ENCODE measurements around the gene ANKS3.

The ANKS3 gene

DNA sequence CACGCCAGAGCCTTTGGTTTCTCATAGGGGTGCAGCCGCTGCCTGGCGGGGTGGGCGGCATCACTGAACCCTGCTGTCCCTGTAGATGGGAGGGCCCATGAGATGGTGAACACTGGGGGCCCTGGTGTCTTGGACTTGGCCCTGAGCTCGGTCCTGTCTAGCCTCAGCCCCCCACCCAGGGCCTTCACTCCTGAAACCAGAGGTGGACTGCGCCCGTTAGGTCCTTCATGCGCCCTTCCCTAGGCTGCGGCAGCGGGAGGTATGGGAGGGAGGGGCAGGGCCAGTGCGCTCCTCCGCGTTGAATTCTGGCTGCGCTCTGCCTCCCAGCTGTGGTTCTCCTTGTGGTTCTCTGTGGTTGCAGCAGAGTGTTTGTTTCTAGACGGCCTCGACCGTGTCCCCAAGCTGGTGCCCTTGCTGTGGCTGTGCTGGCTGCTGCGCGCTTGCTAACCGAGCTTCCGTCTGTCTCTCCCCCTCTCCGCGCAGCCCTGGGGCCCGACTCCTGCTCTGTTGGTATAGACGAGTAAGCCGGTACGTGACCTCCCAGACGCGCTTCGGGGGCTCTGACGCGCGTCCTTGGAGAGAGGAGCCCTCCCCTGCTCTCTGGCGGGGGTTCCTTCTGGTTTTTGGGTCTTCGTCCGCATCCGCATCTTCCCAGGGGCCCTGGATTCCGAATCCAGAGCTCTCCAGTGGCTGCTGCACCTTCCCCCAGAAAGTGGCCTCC lies 48.1 kb downstream of the ANKS3 start:
- in situ Hi-C loops (cut with MboI; ENCODE audit: low sequenced_read_pairs), result no loop called here

DNA sequence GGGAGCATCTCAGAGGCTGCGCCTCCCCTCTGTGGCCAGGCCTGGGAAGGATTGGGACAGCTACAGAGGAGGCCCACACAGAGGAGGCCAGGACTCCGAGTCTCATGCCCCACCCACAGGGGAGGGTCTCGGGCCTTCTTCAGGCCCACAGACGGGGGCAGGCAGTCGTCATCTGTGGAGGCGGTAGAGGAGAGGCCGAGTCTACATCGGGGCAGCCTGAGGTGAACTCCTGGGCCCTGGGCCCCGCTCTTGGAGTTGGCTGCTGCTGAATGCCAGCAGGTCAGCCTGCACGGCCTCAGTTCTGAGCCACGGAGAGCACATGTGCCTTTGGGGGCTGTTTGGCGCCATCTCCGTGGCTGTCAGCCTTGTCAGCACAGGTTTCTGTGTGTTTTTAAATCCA lies 48.8 kb downstream of the ANKS3 start:
- in situ Hi-C loops (cut with MboI; ENCODE audit: low sequenced_read_pairs), result no loop called here

DNA sequence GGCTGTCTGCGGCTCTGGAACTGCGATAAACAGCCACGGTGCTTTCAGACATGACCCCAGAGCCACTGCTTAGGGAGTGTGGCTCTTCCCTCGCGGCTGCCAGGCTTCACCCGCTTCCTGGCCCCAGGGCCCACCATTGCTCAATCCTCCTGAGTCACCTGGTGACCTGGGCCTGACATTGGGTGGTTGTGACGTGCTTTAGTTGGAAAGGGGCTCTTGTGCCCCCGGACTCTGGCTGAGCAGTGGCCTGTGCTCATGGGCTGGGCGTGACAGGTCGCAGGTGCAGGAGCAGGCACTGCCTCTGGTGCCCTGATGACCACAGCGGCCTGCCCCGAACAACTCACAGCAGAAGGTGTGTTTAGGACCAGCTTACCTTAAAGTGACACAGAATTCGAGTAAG lies 49.3 kb downstream of the ANKS3 start:
- in situ Hi-C loops (cut with MboI; ENCODE audit: low sequenced_read_pairs), result no loop called here

DNA sequence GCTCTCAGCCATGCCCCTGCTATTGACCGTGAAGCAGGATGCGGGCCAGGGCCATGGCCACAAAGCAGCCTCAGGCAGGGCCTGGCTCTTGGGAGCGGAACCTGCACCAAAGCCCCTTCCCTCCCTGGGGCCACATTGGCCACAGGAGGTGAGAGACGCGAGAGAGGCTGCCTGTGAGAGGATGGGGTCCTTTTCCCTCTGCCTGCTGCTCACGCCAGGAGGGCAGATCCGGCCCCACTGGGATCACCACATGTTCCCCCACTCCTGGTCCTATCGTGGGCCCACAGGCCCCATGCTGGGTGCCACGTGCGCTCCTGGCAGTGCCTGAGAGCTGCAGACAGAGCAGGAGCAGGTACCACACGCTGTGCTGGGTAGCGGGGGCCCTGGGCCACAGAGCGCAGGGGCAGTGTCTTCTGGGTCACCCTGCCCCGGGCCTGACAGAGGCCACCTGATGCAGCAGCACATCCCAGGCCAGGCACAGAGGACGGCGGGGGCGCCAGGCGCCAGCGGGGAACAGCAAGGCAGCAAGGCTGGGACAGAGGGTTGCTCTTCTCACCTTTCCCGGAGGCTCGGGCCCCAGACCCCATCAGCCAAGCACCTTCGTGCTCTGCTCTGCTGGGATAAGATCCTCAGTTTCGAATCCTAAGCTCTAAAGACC lies 49.9 kb downstream of the ANKS3 start:
- in situ Hi-C loops (cut with MboI; ENCODE audit: low sequenced_read_pairs), result no loop called here

DNA sequence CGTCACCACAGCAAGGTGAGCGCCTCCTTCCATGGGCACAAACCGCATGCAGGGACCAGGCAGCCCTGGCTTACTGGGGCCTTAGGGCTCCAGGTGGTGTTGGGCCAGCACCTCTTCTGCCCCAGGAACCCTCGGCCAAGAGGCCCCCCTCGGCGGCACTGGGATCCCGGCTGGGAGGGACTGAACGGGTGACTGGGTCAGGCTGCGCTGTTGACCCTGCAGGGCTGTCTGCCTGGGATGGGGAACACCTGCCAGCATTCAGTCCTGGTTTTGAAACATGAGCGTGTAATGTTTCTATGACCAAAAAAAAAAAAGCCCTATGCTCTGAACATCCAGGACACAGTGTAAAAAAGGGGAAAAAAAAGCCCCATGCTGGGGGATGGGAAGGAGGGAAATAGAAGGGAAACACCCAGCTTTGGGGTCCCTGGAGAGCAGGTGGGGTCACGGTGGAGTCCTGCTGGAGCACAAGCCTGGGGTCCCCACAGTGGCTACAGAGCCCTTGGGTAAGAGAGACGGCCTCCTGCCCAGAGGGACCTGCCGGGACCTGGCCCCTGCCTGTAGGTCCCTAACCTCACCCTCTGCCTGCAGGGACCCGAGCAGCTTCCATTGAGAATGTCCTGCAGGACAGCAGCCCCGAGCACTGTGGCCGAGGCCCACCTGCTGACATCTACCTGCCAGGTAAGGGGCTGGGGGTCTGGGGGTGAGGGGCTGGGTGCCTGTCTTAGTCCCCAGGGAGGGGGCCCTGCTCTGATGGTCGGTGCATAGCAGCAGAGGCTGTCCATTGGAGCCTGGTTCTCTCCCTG lies 50.6 kb downstream of the ANKS3 start:
- in situ Hi-C loops (cut with MboI; ENCODE audit: low sequenced_read_pairs), result no loop called here

DNA sequence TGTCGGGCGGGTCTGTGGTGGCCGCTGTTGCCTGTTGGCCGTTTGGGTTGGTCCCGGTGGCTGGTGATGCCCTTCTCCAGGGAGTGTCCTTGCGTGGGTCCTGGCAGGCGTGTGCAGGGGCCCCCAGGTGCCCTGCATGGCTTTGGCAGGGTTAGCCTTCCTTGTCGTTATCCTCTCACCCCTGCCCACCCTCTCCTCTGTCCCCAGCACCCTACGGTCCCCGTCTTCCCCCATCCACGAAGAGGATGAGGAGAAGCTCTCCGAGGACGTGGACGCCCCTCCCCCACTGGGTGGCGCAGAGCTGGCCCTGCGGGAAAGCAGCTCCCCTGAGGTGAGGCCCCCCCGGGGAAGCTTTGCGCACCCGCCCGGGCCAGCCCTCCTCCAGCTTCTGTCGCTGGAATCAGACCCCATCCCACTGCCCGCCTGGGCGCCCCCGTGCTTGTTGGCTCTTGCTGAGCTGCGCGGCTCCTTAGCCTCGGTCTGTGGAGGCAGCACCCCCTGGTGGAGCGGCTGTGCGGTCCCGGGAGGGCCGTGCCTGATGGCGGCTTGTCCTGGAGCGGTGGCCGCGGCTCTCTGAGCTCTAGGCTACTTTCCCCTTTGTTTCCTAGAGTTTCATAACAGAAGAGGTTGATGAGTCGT lies 51.3 kb downstream of the ANKS3 start:
- in situ Hi-C loops (cut with MboI; ENCODE audit: low sequenced_read_pairs), result no loop called here

DNA sequence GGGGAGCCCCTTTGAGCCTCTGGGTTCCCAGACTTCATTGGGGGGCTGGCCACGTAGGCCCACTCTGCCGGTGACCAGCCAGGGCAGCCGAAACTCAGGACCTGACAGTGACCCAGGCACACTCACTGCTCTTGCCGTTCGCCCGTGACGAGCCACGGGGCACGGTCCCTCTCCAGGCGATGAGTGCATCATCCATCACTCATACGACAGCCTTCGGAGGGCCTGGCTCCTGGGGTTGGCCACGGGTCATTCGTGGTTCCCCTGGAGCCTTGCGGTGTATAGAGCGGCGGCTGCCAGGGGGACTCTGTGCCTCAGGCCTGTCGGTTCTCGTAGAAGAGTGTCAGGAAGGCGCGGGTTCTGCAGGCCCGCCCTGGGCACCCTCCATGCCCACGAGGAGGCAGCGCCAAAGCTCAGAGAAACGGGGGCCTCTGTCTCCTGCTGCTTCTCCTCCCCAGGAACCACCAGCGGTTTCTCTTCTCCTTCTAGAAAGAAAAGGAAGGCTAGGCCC lies 51.9 kb downstream of the ANKS3 start:
- in situ Hi-C loops (cut with MboI; ENCODE audit: low sequenced_read_pairs), result no loop called here

DNA sequence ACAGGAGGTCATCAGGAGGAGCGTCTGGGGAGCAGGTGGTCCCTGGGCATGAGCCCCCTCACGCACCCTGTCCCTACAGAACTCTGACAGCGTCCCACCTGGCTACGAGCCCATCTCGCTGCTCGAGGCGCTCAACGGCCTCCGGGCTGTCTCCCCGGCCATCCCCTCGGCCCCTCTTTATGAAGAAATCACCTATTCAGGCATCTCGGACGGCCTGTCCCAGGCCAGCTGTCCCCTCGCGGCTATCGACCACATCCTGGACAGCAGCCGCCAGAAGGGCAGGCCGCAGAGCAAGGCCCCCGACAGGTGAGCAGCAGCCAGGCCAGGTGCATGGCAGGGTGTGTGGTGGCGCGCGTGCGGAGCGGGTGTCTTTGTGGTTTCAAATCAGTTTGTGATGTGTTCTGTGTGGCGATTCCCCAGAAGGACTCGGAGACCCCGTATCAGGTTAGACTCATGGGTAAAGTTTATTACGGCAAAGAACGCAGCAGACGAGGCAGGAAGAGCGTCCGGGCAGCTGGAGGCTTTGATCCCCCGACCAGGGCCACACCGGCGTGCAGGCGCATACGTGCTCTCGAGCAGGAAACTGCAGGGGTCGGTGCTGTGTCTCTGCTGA lies 52.5 kb downstream of the ANKS3 start:
- in situ Hi-C loops (cut with MboI; ENCODE audit: low sequenced_read_pairs), result no loop called here

DNA sequence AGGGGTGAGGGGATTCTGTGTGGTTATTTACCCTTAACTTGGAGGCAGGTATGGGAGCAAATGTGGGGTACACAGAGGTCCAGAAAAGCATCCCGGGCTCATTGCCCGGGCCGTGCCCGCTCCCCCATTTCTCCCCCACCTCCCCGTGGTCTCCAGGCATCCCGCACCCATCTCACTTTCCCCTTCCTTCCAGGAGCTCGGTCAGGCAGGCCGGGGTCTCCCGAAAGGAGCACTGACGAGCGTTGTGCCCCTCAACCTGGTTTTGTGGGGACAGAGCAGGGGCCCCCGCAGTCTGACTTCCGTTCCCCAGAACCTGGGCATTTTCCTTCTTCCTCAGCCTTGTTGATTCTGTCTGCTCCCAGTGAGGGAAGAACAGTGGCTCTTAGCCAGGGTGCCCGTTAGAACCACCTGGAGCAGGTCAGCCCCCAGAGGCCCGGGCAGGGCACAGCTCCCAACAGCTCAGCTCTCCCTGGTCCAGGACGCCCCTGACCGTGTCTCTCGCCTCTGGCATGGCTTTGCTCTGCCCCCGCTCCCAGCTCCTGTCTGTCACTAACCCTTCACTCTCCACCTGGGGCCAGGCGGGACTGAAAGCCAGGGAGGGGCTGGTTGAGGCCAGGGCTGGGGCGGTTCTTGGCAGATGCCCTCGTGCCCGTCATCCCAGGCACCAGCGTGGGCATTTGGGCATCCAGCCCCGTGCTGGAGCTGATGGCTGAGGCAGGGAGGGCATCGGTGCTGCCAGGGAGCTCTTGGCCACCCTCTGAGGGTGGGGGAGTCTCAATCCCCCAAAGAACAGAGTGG lies 53.2 kb downstream of the ANKS3 start:
- in situ Hi-C loops (cut with MboI; ENCODE audit: low sequenced_read_pairs), result no loop called here

DNA sequence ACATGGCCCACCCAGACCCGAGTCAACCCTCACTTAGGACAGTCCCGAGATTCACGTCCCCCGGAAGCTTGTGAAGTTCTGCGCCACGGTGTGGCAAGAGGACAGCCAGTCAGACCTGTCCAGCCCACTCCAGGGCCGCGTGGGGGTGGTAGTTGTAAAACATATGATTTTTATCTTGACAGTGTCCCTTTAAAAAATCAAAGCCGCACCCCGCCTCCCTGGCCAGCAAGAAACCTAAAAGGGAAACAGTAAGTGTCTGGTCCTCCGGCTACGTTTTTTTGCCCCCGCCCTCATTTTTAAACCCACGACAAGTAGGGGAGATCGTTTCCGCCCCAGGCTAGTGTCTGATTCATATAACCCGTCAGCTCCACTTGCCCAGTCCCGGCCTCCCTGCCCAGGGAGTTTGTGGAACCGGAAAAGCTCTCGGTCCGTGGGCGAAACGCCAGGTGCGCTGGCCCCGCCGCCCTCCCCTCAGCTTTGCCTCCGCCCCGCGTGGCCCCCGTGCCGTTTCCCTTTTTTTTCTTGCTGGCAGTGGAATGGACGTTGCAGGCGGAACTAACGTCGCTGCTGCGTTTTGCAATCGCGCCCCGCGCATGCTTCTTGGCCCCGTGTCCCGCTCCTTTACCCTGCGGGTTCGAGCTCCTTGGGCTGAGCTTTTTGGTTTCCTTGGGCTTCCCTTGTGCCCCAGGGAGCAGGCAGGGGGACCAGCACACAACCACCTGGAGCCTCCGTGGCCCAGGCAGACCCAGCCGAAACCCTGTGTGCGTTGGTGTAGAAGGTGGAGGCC lies 54.0 kb downstream of the ANKS3 start:
- in situ Hi-C loops (cut with MboI; ENCODE audit: low sequenced_read_pairs), result no loop called here

DNA sequence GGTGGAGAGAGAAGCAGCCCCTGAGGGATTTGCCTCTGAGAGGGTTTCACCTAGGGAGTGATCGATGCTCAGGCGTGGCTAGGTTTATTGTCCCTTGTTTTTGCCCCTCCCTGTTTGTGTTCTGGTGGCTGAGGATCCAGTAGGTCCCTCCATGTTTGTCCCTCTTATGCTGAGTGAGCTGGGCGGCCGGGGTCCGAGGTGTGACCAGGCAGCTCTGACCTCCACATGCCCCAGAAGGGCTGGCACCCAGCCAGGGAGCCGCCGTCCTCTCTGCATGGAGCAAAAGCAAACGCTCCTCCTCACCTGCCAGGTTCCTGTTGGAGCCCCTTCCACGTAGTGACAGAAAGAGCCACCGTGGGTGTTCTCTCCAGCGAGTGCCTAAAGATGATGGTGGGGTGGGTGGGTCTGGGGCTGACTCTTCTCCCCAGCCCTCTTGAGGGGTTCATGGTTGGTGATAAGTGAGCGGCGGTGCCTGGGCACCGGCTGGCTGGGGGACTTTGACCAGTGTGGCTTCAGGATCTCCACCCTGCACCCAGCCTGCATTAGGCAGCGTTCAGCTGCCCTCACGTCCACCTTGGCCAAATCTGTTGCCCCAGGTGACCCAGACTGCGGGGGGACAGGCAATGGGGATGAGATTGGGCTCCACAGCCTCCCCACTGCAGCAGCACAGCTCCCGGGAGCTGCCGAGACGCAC lies 54.8 kb downstream of the ANKS3 start:
- in situ Hi-C loops (cut with MboI; ENCODE audit: low sequenced_read_pairs), result no loop called here

DNA sequence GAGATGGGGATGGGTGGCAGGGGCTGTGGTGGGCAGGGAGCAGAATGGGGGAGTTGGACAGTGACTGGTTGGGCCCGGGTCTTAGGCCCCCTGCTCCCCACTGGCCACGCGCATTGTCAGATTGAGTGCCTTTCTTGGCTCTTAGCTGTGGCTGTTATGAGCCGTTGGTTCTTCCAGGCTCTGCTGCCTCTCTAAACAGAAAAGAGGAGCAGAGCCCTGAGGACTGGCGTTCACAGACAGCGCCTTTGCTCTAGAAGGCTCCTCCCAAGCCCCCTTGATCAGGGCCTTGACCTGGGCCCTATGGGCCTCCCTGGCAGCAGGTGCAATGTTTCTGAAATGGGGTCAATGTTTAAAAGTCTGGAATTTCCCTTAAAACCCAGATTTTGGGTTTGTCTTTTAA lies 55.5 kb downstream of the ANKS3 start:
- in situ Hi-C loops (cut with MboI; ENCODE audit: low sequenced_read_pairs), result no loop called here

DNA sequence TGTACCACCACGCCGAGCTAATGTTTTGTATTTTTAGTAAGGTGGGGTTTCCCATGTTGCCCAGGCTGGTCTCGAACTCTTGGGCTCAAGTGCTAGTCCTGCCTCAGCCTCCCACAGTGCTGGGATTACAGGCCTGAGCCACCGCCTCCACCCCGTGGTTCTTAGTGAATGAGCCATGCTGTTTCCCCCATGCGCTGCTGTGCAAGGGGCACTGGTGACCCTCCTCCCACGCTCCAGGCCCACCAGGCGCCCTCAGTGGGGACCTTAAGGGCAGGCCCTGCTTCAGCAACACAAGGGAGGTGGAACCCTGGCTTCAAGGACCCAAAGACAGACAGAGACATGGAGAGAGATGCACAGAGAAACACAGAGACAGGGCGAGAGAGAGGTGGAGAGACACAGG lies 56.1 kb downstream of the ANKS3 start:
- in situ Hi-C loops (cut with MboI; ENCODE audit: low sequenced_read_pairs), result no loop called here

DNA sequence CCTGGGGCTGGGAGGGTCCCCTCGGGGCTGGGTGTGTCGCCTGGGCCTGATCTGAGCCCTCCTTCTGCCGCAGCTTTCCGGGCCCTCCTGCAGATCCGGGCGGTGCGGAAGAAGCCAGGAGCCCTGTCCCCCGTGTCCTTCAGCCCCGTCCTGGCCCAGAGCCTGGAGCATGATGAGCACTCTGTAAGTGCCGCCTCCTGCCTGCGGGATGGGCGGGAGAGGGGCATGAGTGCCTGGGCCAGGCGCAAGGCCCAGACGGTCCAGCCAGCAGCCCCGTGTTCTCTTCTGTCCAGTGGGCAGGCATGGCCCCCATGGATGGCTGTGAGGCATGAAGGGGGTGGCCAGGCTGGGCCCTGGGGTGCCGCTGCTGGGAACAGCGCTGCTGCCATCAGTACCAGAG lies 56.7 kb downstream of the ANKS3 start:
- in situ Hi-C loops (cut with MboI; ENCODE audit: low sequenced_read_pairs), result no loop called here

DNA sequence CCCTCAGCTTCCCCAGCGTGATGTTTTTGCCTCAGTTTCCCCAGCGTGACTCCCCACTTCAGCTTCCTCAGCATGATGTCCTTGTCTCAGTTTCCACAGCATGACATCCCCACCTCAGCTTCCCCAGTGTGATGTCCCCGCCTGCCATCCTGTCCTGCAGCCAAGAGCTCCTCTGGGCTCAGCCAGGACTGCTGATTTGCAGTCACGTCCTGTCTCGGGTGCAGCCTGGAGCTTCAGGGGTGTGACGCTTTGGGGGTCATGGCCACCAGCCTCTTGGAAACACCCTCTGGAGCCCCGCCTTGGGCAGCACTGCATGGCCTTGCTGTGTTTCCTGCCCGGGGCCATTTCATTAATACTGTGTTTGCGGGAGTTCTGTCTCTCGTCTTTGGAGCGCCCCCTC lies 57.2 kb downstream of the ANKS3 start:
- in situ Hi-C loops (cut with MboI; ENCODE audit: low sequenced_read_pairs), result no loop called here

DNA sequence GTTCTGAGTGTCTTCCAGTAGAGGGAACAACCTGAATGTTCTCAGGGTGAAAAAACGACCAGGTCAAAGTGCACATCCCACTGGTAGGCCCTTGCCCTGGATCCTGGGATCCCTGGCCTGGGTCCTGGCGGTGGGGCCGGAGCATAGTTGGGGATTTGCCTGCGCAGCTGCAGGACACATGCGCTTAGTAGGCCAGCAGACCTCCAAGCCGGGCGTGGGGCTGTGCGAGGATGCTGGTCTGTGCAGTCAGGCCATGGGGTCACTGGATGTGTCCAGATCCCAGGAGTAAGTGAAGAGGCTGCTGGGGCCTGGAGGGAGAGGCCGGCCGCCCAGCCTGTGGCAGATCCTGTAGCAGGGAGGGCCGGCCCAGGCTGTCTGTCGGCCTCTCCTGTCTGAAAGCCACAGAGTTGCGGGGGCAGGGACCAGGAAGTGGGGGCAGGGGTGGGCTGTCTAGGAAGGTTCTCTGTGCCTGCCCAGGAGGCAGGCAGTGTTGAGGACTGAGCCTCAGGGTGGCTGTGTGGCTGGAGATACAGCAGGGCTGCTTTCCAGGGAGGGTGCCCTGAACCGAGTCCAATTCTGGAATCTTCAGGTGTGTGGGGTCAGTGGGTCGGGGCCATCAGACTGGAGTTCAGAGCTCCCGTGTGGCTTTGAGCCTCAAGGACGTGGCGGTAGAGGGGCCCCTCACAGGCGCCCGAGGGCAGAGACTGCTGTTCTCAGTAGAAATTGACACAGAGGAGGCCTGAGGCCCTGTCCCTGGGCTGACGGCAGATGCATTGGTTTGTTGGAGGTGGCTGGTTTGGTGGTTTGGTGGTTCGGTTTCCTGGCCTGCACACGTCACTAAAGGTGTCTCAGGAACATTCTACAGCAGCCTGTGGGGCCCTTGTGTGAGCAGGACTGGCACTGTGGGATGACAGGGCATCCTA lies 57.9 kb downstream of the ANKS3 start:
- in situ Hi-C loops (cut with MboI; ENCODE audit: low sequenced_read_pairs), result no loop called here

DNA sequence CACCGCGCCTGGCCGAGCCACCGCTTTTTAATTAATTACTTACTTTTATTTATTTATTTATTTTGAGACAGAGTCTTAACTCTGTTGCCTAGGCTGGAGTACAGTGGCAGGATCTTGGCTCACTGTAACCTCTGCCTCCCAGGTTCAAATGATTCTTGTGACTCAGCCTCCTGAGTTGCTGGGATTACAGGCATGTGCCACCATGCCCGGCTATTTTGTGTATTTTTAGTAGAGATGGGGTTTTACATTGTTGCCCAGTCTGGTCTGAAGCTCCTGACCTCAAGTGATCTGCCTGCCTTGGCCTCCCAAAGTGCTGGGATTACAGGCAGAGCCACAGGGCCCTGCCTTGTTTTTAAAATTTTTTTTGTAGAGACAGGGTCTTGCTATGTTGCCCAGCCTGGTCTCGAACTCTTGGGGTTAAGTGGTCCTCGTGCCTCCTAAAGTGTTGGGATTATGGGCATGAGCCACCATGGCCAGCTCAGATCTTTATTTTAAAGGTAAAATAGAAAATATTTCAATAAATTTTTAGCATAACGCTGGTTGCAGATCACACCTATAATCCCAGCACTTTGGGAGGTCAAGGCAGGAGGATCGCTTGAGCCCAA lies 59.0 kb downstream of the ANKS3 start:
- in situ Hi-C loops (cut with MboI; ENCODE audit: low sequenced_read_pairs), result no loop called here
